ENCODE measurements around the gene IWS1.
"Not testable (repeated sequence)": the region's sequence is repeated elsewhere in the genome, so short reads cannot be mapped to it uniquely, and the experiment has no call there.

Gene IWS1

DNA sequence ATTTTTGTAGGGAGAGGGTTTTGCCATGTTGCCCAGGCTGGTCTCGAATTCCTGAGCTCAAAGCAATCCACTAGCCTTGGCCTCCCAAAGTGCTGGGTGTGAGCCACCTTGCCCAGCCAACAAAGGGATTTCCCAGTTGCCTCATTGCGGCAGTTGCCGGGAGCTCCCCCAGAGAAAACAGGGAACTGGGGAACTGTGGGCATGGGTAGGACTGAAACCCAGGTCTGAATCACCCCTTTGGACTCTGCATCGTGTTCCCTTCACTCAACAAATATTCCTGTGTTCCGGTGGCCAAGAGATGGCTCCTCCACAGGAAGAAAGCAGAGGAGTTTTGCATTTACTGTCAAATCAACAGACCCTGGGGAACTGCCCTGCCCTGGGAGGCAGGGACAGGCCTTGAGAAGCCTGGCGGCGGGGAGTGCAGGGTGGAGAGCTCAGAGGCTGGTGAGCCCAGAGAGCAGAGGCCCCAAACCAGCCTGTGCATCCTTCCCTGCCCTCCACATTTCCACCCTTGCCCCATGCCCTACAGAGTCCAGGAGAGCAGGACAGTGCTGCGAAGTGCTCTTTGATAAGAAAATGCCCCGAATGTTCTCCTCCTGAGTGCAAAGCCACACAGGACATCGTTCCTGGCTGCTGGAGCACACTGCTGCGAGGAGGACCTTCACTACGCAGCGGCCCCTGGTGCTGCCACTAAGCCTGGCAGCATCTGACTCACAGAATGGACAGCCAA lies 34.1 kb upstream of the IWS1 start:
- no peak for DNase-seq

DNA sequence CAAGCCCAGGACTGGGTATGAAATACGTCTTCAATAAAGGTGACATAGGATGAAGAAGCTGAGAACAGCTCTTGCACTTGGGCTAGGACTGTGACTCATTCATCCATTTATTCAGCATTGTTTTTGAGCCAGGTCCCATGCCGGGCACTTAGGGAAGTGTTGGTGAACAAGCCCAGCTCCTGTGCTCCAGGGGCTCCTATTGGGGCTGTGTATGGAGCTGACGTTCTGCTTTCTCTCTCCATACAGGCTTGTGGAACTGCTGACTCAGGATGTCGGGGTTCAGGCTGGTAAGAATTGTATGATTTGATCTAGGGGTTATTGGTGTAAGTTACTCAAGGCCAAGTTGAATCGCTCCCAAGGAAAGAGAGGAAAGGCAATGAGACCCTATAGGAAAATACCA lies 33.2 kb upstream of the IWS1 start:
- DNase-seq: no peak

DNA sequence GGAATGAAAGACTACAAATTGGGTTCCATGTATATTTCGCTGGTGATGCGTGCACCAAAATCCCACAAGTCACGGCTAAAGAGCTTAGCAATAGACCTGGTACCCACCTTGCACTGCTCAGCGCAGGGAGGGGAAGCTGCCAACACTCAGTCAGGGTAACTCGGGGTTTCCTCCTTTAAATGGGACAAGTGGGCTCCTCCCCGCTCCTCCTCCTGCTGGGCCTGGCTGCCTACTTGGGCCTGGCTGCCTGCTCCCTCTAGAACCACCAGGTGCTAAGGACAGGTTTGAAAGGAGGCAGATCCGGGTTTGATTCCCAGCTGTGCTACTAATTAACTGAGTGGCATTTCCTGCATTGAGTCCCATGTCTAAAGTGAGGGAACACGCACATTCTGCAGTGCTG lies 32.6 kb upstream of the IWS1 start:
- no peak for DNase-seq

DNA sequence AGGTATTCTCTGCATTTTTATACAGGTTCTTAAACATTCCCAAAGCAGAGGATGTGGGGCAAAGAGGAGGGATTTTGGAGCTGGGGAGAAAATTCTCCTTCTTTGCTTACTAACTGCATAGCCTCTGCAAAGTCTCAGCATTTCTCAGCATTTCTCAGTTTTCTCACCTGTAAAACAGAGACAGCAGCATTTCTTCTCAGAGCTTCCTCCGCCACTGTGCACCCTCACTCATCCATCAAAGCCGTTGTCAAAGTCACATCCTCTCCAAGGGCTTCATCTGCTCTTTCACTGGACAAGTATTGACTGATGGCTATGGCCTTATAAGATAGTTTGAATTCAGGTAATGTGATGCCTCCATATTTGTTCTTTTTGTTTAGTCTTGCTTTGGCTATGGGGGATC lies 26.6 kb upstream of the IWS1 start:
- DNase-seq: no peak

DNA sequence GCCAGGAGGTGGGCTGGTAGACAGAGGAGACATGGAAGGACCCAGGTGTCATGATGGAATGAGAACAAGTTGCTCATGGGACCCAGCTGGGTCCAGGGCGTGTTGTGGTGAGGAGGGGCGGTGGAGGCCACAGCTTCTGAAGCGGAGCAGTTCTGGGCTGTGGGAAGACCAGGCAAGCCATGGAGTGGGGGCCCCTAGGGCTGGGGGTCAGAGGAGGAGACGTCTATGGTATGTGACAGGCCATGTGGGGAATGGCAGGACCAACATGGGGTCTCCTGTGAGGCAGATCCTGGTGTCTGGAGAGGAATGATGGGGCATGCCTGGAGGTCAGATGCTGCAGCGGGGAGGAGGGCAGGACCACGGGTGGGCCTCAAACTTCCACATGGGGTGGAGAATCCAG lies 26.0 kb upstream of the IWS1 start:
- DNase-seq: no peak

DNA sequence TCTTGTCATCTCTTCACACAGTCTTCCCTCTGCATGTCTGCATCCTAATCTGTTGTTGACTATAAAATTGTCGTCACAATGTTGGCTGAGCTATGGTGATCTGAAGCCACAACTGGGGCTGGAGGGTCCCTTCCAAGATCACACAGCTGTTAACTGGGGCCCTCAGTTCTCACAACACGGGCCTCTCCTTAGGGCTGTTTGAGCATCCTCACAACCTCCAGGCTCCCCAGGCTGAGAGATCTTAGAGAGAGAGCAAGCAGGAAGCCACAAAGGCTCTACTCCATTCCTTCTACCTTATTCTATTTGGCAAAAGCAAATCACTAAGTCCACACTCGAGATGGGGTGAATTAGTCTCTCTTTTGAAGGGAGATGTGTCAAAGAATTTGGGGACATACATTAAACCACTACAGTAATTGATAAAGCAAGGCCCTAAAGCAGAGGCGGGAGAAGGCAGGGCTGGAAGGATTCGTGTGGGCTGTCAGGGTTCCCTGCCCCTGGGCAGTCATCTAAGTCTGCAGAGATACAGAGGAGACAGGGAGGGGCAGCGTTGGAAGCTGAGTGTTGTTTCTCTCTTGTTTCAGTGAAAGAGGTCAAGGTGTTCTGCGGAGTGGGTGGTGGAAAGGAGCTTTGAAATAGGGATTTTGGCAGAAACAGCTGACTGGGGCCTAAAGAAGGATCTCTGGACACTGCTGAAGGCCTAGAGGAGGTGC lies 25.1 kb upstream of the IWS1 start:
- no peak for DNase-seq

DNA sequence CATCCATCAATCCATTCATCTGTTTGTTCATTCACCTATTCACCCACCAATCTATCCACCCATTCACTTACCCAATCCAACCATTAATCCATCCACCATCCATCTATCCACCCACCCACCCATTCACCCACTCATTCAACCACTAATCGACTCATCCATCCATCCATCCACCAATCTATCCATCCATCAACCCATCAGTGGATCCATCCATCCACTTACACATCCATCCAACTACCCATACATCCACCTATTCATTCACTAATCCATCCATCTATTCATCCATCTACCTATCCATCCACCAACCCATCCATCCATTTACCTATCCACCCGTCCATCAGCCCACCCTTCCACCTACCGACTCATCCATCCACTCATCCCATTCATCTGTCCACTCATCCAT lies 20.5 kb upstream of the IWS1 start:
- DNase-seq: no peak

DNA sequence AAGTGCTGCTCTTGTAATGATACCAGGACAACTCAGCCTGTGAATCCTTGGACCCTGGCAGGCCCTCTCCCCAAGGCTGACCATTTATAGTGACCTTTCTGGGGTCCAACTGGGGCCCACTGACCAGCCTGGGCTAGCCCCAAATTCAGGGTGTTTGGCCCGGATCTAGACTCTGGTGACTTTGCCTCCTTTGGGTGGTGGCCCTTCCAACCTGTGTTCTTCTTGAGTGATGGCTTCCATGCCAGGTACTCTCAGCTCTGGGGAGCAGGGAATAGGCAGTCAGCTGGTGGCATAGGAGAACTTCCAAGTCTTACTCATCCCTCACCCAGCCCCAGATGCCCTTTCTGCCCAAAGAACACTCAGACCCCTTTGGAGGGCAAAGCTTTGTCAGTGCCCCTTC lies 19.5 kb upstream of the IWS1 start:
- DNase-seq: no peak

DNA sequence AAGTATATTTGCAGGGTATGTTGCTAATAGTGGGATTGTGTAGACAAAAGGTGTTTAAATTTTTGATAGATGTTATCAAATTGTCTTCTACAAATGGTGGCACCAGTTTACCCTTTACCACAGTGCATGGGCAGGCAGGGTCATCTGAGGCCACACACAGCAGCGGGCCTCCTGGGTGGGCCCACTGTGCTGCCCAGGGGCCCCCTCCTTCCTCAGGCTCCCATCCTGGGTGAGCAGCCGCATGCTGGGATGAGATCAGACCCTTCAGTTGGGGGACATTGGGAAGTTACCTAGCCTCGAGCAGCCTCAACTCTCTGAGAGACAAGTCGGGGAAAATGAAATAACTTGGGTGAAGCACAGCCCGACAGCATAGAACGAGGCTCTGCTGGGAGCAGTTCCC lies 18.9 kb upstream of the IWS1 start:
- no peak for DNase-seq

DNA sequence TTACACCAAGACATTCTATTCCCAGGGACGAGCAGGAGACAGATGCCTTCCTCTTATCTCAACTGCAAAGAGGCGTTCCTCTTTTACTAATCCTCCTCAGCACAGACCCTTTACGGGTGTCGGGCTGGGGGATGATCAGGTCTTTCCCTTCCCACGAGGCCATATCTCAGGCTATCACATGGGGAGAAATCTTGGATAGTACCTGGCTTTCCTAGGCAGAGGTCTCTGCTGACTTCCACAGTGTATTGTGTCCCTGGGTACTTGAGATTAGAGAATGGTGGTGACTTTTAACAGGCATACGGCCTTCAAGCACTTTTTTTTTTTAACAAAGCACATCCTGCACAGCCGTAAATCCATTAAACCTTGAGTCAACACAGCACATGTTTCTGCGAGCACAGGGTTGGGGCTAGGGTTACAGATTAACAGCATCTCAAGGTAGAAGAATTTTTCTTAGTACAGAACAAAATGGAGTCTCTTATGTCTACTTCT lies 16.8 kb upstream of the IWS1 start:
- DNase-seq: not testable (repeated sequence)

DNA sequence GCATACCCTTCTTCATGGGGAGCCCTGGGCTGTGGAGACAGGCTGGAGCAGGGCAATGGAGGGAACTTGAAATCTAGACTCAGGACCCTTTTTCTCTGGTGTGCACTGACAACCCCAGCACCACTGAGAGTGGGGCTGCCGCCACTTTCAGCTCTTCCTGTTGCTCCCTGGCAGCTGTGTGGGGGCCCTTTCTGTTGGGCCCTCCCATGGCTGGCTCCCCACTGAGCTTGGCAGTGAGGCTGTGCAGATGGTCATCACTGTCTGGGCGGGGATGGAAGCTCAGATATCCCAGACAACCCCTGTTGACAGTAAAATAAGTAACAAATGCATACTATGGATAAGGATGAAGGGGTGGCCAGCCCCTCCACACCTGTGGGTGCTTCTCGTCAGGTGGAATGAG lies 15.9 kb upstream of the IWS1 start:
- no peak for DNase-seq

DNA sequence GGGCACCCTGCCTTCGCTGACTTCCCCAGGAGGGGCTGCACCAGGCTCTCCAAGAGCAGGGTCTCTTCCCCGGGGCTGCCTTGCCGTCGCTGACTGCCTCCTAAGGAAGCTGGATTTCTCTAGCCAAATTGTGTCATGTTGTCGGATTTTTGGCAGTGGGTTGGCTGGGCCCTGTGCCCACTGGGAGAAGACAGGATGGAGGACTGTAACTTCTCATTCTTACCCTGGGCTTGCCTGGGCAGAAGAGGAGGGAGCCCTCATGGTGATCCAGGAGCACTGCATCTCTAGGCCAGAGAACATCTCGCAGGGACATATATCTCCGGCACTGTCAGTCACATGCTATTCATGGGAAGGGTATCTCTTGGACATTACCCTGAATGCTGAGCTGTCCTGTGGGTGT lies 15.5 kb upstream of the IWS1 start:
- no peak for DNase-seq

DNA sequence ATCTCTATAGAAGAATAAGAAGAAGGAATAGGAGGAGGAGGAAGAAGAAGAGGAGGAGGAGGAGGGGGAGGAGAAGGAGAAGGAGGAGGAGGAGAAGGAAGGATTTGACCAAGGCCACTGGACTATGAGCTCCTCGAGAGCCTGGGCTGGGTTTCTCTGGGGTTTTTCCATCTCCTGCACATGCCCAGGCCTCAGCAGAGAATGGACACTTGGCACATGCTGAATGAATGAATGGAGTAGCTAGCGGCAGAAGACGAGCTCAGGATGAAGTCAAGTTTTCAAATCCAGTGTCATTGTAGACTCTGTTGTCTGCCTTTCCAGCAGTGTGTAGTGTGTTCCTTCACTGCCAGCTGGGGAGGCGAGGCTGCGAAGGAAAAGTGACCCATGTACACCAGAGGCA lies 11.4 kb upstream of the IWS1 start:
- no peak for DNase-seq

DNA sequence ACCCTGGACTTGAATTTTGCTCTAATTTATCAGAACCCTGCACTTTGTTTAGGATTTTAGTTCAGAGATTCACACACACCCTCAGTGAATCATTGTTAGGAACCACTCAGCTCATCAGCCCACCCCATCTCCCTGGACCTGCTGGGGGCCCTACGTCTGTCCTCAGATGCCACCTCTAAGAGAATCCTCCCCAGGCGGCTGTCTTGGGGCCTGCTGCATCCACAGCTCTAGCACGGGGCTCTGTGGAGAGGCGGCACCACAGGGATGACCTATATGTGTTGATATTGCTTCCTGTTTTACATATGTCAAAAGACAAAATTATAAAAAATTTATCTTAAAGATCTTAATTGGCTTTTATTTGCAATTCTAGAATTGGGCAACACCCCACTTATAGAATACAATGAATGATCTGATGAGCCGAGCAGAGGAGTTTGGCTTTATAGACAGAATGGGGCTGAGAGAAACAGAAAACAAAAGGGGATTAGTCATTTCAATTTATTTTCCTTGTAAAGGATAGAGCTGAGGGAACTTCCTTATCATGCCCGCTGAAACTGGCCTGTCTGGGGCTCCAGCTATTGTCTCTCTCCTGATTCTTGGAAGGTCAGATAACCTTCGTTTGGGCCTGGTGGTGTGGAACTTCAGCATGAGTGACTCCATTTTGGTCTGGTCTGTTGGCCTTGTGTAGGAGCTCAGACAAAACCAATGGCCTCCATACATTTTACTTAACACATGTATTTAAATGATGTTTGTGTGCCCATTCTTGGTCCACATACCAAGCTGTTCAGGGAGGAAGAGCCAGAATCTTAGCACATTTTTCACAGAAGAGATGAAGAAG lies 10.6 kb upstream of the IWS1 start:
- DNase-seq: no peak

DNA sequence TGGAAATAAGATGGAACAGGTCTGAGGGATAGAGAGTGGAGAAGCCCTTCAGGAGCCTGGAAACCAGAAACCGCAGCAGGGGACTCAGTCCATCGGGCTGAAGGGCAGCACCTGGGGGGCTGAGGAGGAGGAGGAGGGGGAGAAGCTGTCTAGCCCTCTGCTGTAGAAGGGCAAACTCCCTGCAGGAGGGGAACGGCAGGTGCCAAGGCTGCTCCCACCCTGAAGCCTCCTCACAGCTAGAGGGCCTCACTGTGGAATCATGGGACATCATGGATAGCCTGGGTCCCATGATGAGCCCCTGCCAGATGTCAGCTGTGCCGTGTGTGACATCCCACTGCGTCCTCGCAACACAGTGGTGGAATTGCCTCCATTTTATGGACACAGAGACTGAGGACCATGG lies 9.6 kb upstream of the IWS1 start:
- no peak for DNase-seq

DNA sequence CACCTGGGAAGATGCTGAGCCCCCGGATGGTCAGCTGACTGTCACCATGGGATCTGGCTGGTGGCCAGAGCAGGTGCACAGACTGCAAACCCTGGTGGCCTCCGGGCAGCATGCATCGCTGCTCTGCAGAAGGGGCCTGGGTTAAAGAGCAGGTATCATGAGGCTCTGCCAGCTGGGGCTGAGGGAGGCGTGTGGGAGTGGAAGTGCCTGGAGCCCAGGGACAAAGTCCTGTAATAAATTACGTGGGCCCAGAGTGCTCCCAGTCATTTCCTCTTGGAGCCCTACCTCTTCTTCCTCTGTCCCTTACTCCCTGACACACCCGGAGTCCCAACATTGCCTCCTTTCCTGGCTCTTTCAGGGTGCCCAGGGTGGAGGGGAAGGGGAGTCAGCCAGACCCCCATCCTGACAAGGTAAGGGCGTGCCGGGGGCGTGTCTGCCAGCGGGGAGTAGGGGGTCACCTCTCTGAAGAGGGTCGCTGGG lies 9.2 kb upstream of the IWS1 start, which contains the start of gene MYO7B:
Gene MYO7B, plus strand, starts transcription at position 262 of the 480 bp plus-strand sequence. CDS start 24,040 bp downstream, outside the sequence.
- no peak for DNase-seq

DNA sequence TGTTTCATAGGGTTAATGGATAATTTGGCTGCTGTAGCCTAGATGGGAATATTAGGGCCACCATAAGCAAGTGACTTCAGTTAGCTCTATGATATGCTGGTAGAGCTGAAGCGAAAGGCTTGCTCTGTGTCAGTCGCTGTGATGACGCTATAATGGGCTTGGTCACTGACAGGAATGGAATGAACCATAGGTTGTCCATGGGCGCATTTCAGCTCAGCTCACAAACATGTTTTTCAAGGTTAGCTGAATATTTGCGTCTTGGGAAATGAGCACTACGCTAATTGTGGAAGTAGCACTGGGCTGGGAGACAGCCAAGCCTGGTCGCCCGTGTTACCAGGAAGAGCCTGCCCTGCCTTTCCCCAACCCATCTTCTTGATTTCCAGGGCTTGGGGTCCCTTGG lies 6.0 kb upstream of the IWS1 start:
- DNase-seq: no peak

DNA sequence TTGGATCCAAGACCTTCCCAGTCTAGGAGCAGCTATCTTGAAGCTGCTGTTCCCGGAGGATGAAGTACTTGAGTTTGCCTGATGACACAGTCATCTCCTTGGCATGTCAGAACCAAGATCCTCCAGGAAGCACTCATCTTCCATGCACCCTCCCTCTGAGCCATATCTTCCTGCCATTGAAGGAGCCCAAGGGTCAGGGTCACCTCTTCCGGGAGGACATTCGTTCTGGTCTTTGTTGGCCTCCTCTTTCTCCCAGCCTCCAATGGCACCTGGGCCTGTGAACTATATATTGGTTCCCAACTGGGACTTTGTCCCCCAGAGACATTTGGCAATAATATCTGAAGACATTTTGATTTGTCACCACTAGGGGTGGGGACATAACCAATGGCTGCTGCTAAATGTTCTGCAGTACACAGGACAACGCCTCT lies 4.9 kb upstream of the IWS1 start:
- no peak for DNase-seq

DNA sequence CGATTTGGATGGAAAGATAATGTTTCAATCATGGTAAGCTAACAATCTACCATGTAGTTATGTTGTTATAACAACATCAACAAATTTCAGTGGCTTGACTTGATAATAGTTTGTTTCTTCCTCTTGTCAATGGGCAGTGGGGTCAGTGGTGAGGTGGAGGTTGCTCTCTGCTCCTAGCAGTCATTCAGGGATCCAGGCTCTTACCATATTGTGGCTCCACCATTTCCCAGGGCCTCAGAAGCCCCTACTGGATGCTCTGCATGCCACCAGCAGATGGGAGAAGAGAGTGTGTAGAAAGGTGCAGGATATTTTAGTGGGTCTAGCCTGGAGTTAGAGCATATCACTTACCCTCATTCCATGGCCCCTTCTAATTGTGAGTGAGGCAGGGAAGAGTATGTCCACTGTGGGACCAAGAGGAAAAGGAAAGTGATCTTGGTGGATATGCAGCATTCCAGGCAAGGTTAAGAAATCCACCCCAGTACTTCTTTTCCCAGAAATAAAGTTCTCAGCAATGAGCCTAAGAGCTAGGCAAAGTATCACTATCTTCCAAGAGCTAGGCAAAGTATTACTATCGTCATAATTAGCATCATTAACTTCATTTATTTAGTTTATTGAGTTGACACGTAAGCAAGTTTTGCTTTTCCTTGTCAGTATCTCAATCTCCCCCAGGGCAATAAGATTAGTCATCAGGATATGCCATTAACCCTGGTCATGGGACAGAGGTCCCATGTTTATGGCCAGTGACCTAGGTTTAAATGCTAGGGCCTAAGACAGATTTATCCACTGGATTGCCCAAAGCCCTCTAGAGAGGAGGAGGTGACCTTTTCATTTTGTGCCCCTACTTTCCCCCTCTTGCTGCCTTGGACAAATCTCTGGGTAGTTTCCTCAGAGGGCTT lies 4.2 kb upstream of the IWS1 start:
- no peak for DNase-seq

DNA sequence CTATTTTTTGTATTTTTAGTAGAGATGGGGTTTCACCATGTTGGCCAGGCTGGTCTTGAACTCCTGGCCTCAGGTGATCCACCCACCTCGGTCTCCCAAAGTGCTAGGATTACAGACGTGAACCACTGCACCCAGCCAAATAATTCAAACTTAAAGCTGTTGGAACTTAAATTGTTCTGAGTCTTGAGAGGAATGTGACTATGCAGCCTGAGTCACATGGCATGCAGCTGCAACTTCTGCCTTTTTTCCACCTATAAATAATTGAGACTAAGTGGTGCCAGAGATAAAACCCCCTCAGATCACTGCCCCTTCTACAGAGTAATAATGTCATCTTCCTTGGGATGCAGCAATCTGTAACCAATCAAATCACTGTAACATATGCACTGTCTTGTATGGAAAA lies 3.1 kb upstream of the IWS1 start:
- DNase-seq: not testable (repeated sequence)

DNA sequence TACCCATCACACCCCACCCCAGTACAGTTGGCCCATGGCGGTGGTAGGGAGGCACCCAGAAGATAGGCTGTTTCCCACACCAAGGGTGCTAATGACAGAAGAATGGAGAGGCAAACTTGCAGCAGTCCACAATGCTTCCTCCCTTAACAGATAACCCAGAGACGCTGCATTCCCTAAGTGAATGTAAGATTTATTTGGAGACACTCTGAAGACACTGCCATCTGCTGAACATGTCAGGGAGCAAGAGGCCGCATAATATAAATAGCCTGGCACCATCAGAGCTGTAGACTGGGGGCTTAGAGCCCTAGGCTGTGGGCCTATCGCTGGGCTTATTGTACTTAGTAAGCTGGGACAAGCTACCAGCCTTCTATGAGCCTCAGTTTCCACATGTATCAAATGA lies 2.2 kb upstream of the IWS1 start:
- no peak for DNase-seq

All from activated CD4-positive, alpha-beta T cell treated with anti-CD3 and anti-CD28 coated beads, Interleukin-2, amount 50 U/mL, for 1 hour (primary cell).